Measurements from ENCODE around the gene GPR176.

DNA sequence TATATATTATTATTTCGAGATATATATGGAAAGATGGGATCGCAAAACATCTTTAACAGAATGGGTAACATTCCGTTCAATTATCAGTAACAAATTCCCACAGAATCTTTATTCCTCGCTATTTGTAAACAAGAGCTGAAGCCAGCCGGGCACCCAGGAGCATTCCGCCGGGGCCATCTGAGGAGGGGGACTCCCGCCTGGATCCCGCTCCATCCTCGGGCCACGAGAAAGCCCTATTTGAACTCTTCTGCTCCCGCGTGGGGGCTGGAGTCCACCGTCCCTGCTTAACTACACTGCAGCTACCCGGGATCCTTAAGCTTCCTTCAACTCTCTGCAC, 687 bp downstream of the GPR176 start:
- TF ChIP-seq, protein P1, sequence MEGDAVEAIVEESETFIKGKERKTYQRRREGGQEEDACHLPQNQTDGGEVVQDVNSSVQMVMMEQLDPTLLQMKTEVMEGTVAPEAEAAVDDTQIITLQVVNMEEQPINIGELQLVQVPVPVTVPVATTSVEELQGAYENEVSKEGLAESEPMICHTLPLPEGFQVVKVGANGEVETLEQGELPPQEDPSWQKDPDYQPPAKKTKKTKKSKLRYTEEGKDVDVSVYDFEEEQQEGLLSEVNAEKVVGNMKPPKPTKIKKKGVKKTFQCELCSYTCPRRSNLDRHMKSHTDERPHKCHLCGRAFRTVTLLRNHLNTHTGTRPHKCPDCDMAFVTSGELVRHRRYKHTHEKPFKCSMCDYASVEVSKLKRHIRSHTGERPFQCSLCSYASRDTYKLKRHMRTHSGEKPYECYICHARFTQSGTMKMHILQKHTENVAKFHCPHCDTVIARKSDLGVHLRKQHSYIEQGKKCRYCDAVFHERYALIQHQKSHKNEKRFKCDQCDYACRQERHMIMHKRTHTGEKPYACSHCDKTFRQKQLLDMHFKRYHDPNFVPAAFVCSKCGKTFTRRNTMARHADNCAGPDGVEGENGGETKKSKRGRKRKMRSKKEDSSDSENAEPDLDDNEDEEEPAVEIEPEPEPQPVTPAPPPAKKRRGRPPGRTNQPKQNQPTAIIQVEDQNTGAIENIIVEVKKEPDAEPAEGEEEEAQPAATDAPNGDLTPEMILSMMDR (conservative IDR thresholded peaks at IDR 0.05; ENCODE audit: low read length): no peak
- TF ChIP-seq EZH2phosphoT487 (IDR thresholded peaks at IDR 0.05; ENCODE audit: borderline replicate concordance): no peak
